SK-N-SH (cell line): ENCODE data around the gene OR52K2. TPM values are rescaled to one million over a fixed set of nuclear protein-coding genes. Genes with fewer than 3 reads are reported as not detected.

Experiments
- CTCF ChIA-PET: fragments of 300-600, 350-600 bp; formaldehyde crosslinking; extraction: SDS; loops from one replicate; lab custom pipeline; 2021; lab: Yijun Ruan, JAX
- POLR2A ChIA-PET: fragments of 350-600 bp; sonication (Branson Sonifier 250); formaldehyde crosslinking; extraction: SDS; loops from one replicate; lab custom pipeline; 2020; ENCODE audit warnings: antibody characterized with exemption, inconsistent platforms; lab: Yijun Ruan, JAX
- DNase-seq: peaks from one replicate; pipeline ENCODE4 v3.0.0; 2012
- H2AFZ ChIP-seq: fragments of 200-600 bp; sonication (generic); 2 replicates; pipeline ENCODE4 v1.8.1; 2016; ENCODE audit warnings: antibody characterized with exemption, mild to moderate bottlenecking, low read depth
- H3F3A ChIP-seq: fragments of 200-600 bp; sonication (generic); replicated peaks from 2 replicates; pipeline ENCODE3; 2016; ENCODE audit warnings: antibody characterized with exemption, mild to moderate bottlenecking; ENCODE audit not compliant: insufficient read depth
- H3K27ac ChIP-seq, 2 experiments: fragments of 200-500 bp in 1 of 2; fragments of 200-600 bp in 1 of 2; sonication (Bioruptor generic) in 1 of 2; sonication (generic), shearing (Covaris generic) in 1 of 2; 2 replicates each; pipeline versions ENCODE4 v1.5.1 to v1.6.1; 2014 to 2016; ENCODE audit warnings: low read depth in 2 of 2, inconsistent platforms in 1 of 2, low read length in 1 of 2, mild to moderate bottlenecking in 1 of 2, mixed read lengths in 1 of 2
- H3K27me3 ChIP-seq: fragments of 200-600 bp; sonication (generic), shearing (Covaris generic); 2 replicates; pipeline ENCODE4 v1.6.1; 2016; ENCODE audit warnings: mixed run types; ENCODE audit not compliant: insufficient read depth
- H3K36me3 ChIP-seq, 2 experiments: fragments of 200-500 bp in 1 of 2; fragments of 200-600 bp in 1 of 2; sonication (Bioruptor generic) in 1 of 2; sonication (generic) in 1 of 2; replicated peaks in 1 of 2; 2 replicates each; pipeline versions ENCODE3 to v1.5.1; 2014 to 2016; ENCODE audit warnings: low read length in 1 of 2, mild to moderate bottlenecking in 1 of 2; ENCODE audit not compliant: insufficient read depth in 2 of 2, control insufficient read depth in 1 of 2
- H3K4me1 ChIP-seq, 2 experiments: fragments of 200-500 bp in 1 of 2; fragments of 200-600 bp in 1 of 2; sonication (Bioruptor generic) in 1 of 2; sonication (generic), shearing (Covaris generic) in 1 of 2; 2 replicates each; pipeline versions ENCODE4 v1.5.1 to v1.6.1; 2014 to 2016; ENCODE audit warnings: low read depth in 1 of 2, low read length in 1 of 2, mixed run types in 1 of 2; ENCODE audit not compliant: insufficient read depth in 2 of 2, control insufficient read depth in 1 of 2
- H3K4me2 ChIP-seq: fragments of 200-600 bp; sonication (generic), shearing (Covaris generic); 2 replicates; pipeline ENCODE4 v1.6.1; 2017; ENCODE audit warnings: mixed run types
- H3K4me3 ChIP-seq, 2 experiments: fragments of 200-500 bp in 1 of 2; fragments of 200-600 bp in 1 of 2; sonication (Bioruptor generic) in 1 of 2; sonication (generic), shearing (Covaris generic) in 1 of 2; 2 replicates each; pipeline versions ENCODE4 v1.5.1 to v1.8.1; 2014 to 2016; ENCODE audit warnings: low read depth in 2 of 2, inconsistent platforms in 1 of 2, low read length in 1 of 2, mild to moderate bottlenecking in 1 of 2, mixed read lengths in 1 of 2, moderate library complexity in 1 of 2
- H3K79me2 ChIP-seq: fragments of 200-600 bp; sonication (generic); 2 replicates; pipeline ENCODE4 v1.8.1; 2017; ENCODE audit warnings: mild to moderate bottlenecking; ENCODE audit not compliant: insufficient read depth
- H3K9ac ChIP-seq: fragments of 200-600 bp; sonication (generic); 2 replicates; pipeline ENCODE4 v1.6.1; 2017; ENCODE audit warnings: mixed run types
- H3K9me2 ChIP-seq: fragments of 200-600 bp; sonication (generic); 2 replicates; pipeline ENCODE4 v1.6.1; 2017; ENCODE audit warnings: mixed run types
- H3K9me3 ChIP-seq: fragments of 200-600 bp; sonication (generic); 2 replicates; pipeline ENCODE4 v1.6.1; 2017; ENCODE audit warnings: mixed run types, mild to moderate bottlenecking, moderate library complexity
- H4K20me1 ChIP-seq: fragments of 200-600 bp; sonication (generic); 2 replicates; pipeline ENCODE4 v1.6.1; 2017; ENCODE audit warnings: mild to moderate bottlenecking, mixed run types; ENCODE audit not compliant: insufficient read depth
- CHD2 ChIP-seq: fragments of 150-350 bp; IDR thresholded peaks from 2 replicates; pipeline ENCODE4 v1.6.1; 2018; ENCODE audit warnings: low read length; ENCODE audit not compliant: partially characterized antibody
- CTCF ChIP-seq: fragments of 200-600 bp; sonication (generic); IDR thresholded peaks from 2 replicates; pipeline ENCODE4 v1.6.1; 2017; ENCODE audit warnings: antibody characterized with exemption, mild to moderate bottlenecking, moderate library complexity
- ELF1 ChIP-seq: IDR thresholded peaks from 2 replicates; pipeline ENCODE4 v1.4.0; 2012
- FOSL2 ChIP-seq: IDR thresholded peaks from 2 replicates; pipeline ENCODE4 v1.4.0; 2012; ENCODE audit warnings: low read depth, mild to moderate bottlenecking, moderate library complexity, borderline replicate concordance
- FOXJ3 ChIP-seq: sonication (generic); formaldehyde crosslinking; IDR thresholded peaks from 2 replicates; pipeline ENCODE4 v1.5.1; 2020; ENCODE audit warnings: mild to moderate bottlenecking, missing genetic modification reagents
- GABPA ChIP-seq: IDR thresholded peaks from 2 replicates; pipeline ENCODE4 v1.4.0; 2012; ENCODE audit warnings: low read depth, mild to moderate bottlenecking
- JUND ChIP-seq: IDR thresholded peaks from 2 replicates; pipeline ENCODE4 v1.4.0; 2012
- MEF2A ChIP-seq: IDR thresholded peaks from 2 replicates; pipeline ENCODE4 v1.4.0; 2012; ENCODE audit warnings: low read depth, borderline replicate concordance
- MXI1 ChIP-seq: IDR thresholded peaks from 2 replicates; pipeline ENCODE4 v1.6.1; 2012; ENCODE audit warnings: mild to moderate bottlenecking, low read depth, low read length, improper control_type of control experiment
- NRF1 ChIP-seq: IDR thresholded peaks from 2 replicates; pipeline ENCODE4 v1.6.1; 2012; ENCODE audit warnings: low read depth, mild to moderate bottlenecking, low read length
- PBX3 ChIP-seq: IDR thresholded peaks from 2 replicates; pipeline ENCODE4; 2012
- POLR2AphosphoS5 ChIP-seq: IDR thresholded peaks from 2 replicates; pipeline ENCODE4 v1.6.1; 2012; ENCODE audit warnings: low read depth, low read length
- RFX5 ChIP-seq: IDR thresholded peaks from 2 replicates; pipeline ENCODE4 v1.6.1; 2012; ENCODE audit warnings: mild to moderate bottlenecking, improper control_type of control experiment, low read length
- SIN3A ChIP-seq: IDR thresholded peaks from 2 replicates; pipeline ENCODE4 v1.6.1; 2012; ENCODE audit warnings: low read depth, mild to moderate bottlenecking, low read length, moderate library complexity, borderline replicate concordance
- SMC3 ChIP-seq: IDR thresholded peaks from 2 replicates; pipeline ENCODE4 v1.6.1; 2012; ENCODE audit warnings: low read depth, low read length, improper control_type of control experiment
- TAF1 ChIP-seq: IDR thresholded peaks from 2 replicates; pipeline ENCODE4 v1.6.1; 2012; ENCODE audit warnings: low read depth, mild to moderate bottlenecking, low read length, moderate library complexity, borderline replicate concordance
- TCF12 ChIP-seq: IDR thresholded peaks from 2 replicates; pipeline ENCODE4 v1.4.0; 2012
- USF1 ChIP-seq: IDR thresholded peaks from 2 replicates; pipeline ENCODE4 v1.4.0; 2012; ENCODE audit warnings: low read depth, borderline replicate concordance
- YY1 ChIP-seq: IDR thresholded peaks from 2 replicates; pipeline ENCODE4 v1.4.0; 2012; ENCODE audit warnings: low read depth, mild to moderate bottlenecking
- WGBS: methylation state at CpG from one replicate; pipeline ENCODE4 v1.1.6; 2017; ENCODE audit warnings: low lambda C conversion rate; 5-methylcytosine and 5-hydroxymethylcytosine counted together
- polyA plus RNA-seq, 3 experiments: library from polyadenylated mRNA; depleted of rRNA; stranded (reverse); fragments of >200 nt; gene quantifications; 2 replicates each; pipeline ENCODE4 v1.2.3, GENCODE V29; 2012
- TF ChIP-seq, protein P1 (sequence below): IDR thresholded peaks from 2 replicates; pipeline ENCODE4 v1.4.0; 2012; ENCODE audit warnings: low read depth, borderline replicate concordance

OR52K2 gene
- polyA plus RNA-seq, 1 of the 3 experiments (the other 2 are of a cell fraction): not detected

DNA sequence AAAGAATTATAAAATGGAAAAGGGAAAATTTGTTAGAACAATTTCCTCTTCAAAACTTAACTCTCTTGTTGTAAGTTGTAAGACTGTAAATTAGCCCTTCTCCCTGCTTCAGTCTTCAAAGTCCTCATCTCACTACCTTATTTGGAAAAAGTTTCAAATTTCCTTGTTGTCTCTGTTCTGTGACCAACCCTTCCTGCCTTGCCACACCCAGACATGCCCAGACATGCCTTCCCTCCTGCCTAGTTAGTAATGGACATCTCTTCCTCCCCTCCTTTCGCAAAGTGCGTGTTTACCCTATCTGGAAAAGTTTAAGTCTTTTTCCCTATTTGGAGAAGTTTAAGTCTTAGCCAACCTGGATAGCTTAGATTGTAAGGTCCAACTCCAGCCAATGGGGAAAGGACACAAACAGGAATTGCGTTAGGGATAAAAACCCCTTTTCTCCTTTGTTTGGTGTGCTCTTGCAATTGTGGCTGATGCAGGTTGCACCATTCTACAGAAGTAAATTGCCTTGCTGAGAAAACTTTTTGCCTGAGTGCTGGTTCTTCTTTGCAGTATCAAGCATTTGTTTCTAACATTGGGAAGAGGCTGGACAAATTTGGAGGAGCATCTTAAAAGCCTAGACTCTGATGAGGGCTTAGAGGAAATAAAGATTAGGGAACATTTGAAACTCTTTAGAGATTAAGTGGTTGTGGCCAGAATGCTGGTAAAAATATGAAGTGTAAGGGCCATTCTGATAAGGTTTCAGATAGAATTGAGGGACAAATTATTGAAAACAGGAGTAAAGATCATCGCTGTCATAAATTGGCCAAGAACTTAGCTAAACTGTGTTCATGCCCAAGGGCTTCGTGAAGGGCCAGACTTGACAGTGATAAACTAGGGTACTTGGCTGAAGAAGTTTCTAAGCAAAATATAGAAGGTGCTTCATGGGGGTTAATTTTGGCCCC is 15.4 kb downstream of the OR52K2 start:
- ChIA-PET POLR2A (no interaction called here), CTCF (interaction anchor here (2.5 kb wide), 1 partner anchor 277 kb away, joined by 7 read pairs; no protein-coding TSS in a partner anchor)
- H4K20me1 ChIP-seq: no peaks in the 10 kb centered on the region
- H3K27ac ChIP-seq: no peak overlapping the region
- H3F3A ChIP-seq: no peaks in the 10 kb centered on the region
- H3K79me2 ChIP-seq: no peaks in the 10 kb centered on the region
- H3K36me3 ChIP-seq: no peaks in the 10 kb centered on the region
- 23% methylated on average over 5 of the region's 5 CpGs for WGBS
- no peaks in the 10 kb centered on the region for H3K27me3 ChIP-seq
- no peak overlapping the region for H2AFZ ChIP-seq
- DNase-seq: no peak
- no peaks in the 10 kb centered on the region for H3K4me1 ChIP-seq
- TF ChIP-seq CHD2: no peak
- H3K9me3 ChIP-seq: no peaks in the 10 kb centered on the region
- no peak overlapping the region for H3K9ac ChIP-seq
- no peak overlapping the region for H3K4me2 ChIP-seq
- no peak overlapping the region for H3K4me3 ChIP-seq
- H3K9me2 ChIP-seq: no peaks in the 10 kb centered on the region

DNA sequence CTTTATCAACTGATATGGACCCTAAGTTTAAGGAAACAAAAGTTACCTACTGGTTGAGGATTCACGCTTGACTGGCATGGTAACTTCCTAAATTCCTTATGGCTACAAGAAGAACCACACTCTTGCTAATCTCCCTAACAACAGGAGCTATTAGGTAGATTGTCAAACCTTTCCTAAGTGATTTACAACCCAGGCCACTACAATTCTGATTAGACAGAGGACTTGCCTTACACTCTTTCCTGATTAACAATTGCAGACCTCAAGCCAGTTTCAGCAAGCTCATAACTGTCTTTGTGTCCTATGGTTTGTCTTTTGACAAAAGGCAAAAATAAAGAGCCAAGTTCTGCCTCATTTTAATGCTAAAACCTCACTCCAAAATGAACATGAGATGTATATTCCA is 16.3 kb downstream of the OR52K2 start:
- Histone ChIP-seq H3K36me3 (no peaks in the 10 kb centered on the region), H3K9me3 (no peaks in the 10 kb centered on the region), H3K4me2 (no peak overlapping the region), H3K4me1 (no peaks in the 10 kb centered on the region), H3K79me2 (no peaks in the 10 kb centered on the region), H3K27ac (no peak overlapping the region), H3F3A (no peaks in the 10 kb centered on the region), H3K9me2 (no peaks in the 10 kb centered on the region), H3K27me3 (no peaks in the 10 kb centered on the region), H3K9ac (no peak overlapping the region), H2AFZ (no peak overlapping the region), H4K20me1 (no peaks in the 10 kb centered on the region), H3K4me3 (no peak overlapping the region)
- 31% methylated on average over 1 of the region's 1 CpG for WGBS
- TF ChIP-seq, protein P1, sequence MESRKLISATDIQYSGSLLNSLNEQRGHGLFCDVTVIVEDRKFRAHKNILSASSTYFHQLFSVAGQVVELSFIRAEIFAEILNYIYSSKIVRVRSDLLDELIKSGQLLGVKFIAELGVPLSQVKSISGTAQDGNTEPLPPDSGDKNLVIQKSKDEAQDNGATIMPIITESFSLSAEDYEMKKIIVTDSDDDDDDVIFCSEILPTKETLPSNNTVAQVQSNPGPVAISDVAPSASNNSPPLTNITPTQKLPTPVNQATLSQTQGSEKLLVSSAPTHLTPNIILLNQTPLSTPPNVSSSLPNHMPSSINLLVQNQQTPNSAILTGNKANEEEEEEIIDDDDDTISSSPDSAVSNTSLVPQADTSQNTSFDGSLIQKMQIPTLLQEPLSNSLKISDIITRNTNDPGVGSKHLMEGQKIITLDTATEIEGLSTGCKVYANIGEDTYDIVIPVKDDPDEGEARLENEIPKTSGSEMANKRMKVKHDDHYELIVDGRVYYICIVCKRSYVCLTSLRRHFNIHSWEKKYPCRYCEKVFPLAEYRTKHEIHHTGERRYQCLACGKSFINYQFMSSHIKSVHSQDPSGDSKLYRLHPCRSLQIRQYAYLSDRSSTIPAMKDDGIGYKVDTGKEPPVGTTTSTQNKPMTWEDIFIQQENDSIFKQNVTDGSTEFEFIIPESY: no peak
- no peak for TF ChIP-seq CHD2
- TF ChIP-seq JUND: no peak
- TF ChIP-seq TAF1: no peak
- no peak for TF ChIP-seq POLR2AphosphoS5
- no peak for TF ChIP-seq YY1
- TF ChIP-seq FOSL2: no peak
- TF ChIP-seq TCF12: no peak
- no peak for TF ChIP-seq FOXJ3 (CRISPR knock-in tag)
- TF ChIP-seq USF1: no peak
- no peak for TF ChIP-seq PBX3
- no peak for TF ChIP-seq ELF1
- no peak for TF ChIP-seq GABPA
- TF ChIP-seq SIN3A: no peak
- no peak for TF ChIP-seq NRF1
- TF ChIP-seq MEF2A: no peak
- TF ChIP-seq SMC3: no peak
- no peak for TF ChIP-seq CTCF
- TF ChIP-seq RFX5: no peak
- no peak for TF ChIP-seq MXI1
- ChIA-PET POLR2A (no interaction called here), CTCF (interaction anchor here (2.5 kb wide), 1 partner anchor 278 kb away, joined by 7 read pairs; no protein-coding TSS in a partner anchor)
- DNase-seq: no peak
